Measurements from ENCODE around the gene TSC22D4.
"Not testable (repeated sequence)": the region's sequence is repeated elsewhere in the genome, so short reads cannot be mapped to it uniquely, and the experiment has no call there.

Gene TSC22D4

DNA sequence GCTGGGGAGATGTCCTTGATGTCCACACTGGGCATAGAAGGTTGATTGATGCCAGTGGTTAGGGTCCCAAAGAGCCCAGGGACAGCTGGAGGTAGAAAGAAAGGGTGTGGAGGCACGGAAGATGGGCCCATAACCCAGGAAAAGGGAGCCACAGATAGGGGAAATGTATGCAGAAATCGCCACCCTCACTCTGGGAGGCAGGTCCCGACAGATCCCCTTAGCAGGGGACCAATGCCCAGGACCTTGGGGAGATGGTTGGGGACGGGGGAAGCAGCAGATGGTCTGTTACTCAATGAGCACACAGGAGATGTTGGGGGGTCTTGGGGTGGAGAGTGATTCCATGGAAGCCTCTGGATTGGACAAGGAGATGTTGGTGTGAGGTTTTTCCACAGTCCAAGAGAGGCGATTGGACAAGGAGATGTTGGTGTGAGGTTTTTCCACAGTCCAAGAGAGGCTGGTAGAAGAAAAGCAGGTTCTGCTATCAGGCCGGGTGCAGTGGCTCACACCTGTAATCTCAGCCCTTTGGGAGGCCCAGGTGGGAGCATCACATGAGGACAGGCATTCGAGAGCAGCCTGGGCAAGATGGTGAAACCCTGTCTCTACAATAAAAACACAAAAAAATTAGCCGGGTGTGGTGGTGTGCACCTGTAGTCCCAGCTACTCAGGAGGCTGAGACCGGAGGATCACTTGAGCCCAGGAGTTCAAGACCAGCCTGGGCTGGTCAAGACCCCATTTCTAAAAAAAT lies 35.7 kb downstream of the TSC22D4 start:
- peak overlapping the region; percentile 60 for H3K27ac ChIP-seq

DNA sequence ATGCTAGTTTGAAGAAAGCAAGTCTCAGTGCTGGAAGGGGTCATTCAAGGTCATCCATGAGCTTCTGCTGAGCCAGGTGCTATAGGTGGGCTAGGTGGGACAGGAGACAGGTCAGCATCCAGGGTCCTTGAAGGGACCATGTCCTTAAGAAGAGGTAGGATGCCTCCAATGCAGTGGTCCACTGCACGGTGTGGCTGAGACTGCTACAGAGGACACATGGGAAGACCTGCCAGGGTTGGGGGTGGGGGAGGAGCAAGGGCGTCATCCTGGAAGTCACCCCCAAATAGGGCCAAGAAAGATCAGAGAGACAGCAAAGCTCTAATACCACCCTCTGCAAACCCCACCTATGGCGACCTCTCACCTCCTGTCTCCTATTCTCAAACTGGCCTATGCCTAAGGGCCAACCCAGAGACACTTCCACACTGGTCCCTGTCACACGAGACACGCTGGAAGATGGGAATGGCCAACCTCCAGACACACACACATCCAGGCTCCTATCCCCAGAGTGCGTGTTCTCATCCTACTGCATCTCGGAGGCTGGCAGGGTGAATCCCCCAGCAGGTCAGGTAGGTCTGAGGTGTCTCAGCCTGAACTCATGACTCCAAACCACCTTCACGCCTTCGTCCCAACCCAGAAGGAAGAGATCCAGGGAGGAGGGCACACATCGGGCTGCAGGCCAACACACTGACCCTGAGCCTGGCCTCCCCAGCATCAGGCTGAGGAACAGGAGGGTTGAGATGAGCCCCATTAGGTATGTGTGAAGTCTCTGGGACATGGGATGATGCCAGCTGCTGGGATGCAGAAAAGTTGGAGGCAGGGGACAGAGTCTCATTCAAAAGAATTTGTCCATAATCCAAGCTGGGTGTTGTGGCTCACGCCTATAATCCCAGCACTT lies 37.1 kb downstream of the TSC22D4 start:
- TF ChIP-seq, protein P1, sequence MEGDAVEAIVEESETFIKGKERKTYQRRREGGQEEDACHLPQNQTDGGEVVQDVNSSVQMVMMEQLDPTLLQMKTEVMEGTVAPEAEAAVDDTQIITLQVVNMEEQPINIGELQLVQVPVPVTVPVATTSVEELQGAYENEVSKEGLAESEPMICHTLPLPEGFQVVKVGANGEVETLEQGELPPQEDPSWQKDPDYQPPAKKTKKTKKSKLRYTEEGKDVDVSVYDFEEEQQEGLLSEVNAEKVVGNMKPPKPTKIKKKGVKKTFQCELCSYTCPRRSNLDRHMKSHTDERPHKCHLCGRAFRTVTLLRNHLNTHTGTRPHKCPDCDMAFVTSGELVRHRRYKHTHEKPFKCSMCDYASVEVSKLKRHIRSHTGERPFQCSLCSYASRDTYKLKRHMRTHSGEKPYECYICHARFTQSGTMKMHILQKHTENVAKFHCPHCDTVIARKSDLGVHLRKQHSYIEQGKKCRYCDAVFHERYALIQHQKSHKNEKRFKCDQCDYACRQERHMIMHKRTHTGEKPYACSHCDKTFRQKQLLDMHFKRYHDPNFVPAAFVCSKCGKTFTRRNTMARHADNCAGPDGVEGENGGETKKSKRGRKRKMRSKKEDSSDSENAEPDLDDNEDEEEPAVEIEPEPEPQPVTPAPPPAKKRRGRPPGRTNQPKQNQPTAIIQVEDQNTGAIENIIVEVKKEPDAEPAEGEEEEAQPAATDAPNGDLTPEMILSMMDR (IDR thresholded peaks at IDR 0.05), result no peak
- H3K36me3 ChIP-seq (ENCODE audit: control insufficient read depth, insufficient read depth, low read length), result no peaks in the 10 kb centered on the region
- peaks cover 3% of the 10 kb centered on the region for H3K4me1 ChIP-seq
- no peaks in the 10 kb centered on the region for H3K79me2 ChIP-seq
- no peak overlapping the region for H3K9ac ChIP-seq
- H3K9me3 ChIP-seq (ENCODE audit: control insufficient read depth, low read length), result no peaks in the 10 kb centered on the region
- no peaks in the 10 kb centered on the region for H3K27me3 ChIP-seq (ENCODE audit: control insufficient read depth, insufficient read depth, low read length)
- no peak overlapping the region for H3K4me2 ChIP-seq (ENCODE audit: low read length)
- no peak overlapping the region for H3K4me3 ChIP-seq (ENCODE audit: low read depth, low read length)
- H2AFZ ChIP-seq, result no peak overlapping the region
- peak overlapping the region; percentile 15 for H3K27ac ChIP-seq

More for the DNA sequence above, 35.7 kb downstream of the TSC22D4 start:
- H3K4me2 ChIP-seq (ENCODE audit: low read length), result no peak overlapping the region
- H2AFZ ChIP-seq, result no peak overlapping the region
- no peaks in the 10 kb centered on the region for H3K9me3 ChIP-seq (ENCODE audit: control insufficient read depth, low read length)
- H3K4me1 ChIP-seq, result peaks cover 3% of the 10 kb centered on the region
- no peaks in the 10 kb centered on the region for H3K79me2 ChIP-seq
- no peaks in the 10 kb centered on the region for H3K27me3 ChIP-seq (ENCODE audit: control insufficient read depth, insufficient read depth, low read length)
- TF ChIP-seq, protein P1 (IDR thresholded peaks at IDR 0.05), result no peak
- H3K36me3 ChIP-seq (ENCODE audit: control insufficient read depth, insufficient read depth, low read length), result no peaks in the 10 kb centered on the region
- H3K4me3 ChIP-seq (ENCODE audit: low read depth, low read length), result no peak overlapping the region
- H3K9ac ChIP-seq, result no peak overlapping the region

DNA sequence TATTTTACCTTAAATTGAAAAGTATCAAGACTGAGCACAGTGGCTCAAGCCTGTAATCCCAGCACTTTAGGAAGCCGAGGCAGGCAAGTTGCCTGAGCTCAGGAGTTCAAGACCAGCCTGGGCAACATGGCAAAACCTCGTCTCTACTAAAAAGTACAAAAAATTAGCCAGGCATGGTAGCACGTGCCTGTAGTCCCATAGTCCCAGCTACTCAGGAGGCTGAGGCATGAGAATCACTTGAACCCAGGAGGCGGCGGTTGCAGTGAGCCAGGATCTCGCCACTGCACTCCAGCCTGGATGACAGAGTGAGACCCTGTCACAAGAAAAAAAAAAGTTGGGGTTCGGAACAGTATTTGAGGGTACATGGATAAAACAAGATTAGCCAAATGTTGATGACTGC lies 39.8 kb downstream of the TSC22D4 start:
- not testable (repeated sequence) for H3K27ac ChIP-seq

DNA sequence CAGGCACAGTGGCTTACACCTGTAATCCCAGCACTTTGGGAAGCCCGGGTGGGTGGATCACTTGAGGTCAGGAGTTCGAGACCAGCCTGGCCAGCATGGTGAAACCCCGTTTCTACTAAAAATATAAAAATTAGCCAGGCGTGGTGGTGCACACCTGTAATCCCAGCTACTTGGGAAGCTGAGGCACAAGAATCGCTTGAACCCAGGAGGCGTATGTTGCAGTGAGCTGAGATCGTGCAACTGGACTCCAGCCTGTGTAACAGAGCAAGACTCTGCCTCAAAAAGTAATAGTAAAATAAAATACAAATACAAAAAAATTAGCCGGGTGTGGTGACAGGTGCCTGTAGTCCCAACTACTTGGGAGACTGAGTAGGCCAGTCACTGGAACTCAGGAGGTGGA lies 40.3 kb downstream of the TSC22D4 start:
- not testable (repeated sequence) for H3K4me1 ChIP-seq; H3K79me2 ChIP-seq; H2AFZ ChIP-seq; H3K27ac ChIP-seq; H3K9ac ChIP-seq; H3K4me3 ChIP-seq (ENCODE audit: low read depth, low read length); H3K4me2 ChIP-seq (ENCODE audit: low read length); H3K9me3 ChIP-seq (ENCODE audit: control insufficient read depth, low read length); H3K27me3 ChIP-seq (ENCODE audit: control insufficient read depth, insufficient read depth, low read length); H3K36me3 ChIP-seq (ENCODE audit: control insufficient read depth, insufficient read depth, low read length)

More for the DNA sequence above, 39.8 kb downstream of the TSC22D4 start:
- not testable (repeated sequence) for H3K4me1 ChIP-seq; H3K4me3 ChIP-seq (ENCODE audit: low read depth, low read length); H3K36me3 ChIP-seq (ENCODE audit: control insufficient read depth, insufficient read depth, low read length); H2AFZ ChIP-seq; H3K9me3 ChIP-seq (ENCODE audit: control insufficient read depth, low read length); H3K9ac ChIP-seq; H3K27me3 ChIP-seq (ENCODE audit: control insufficient read depth, insufficient read depth, low read length); H3K79me2 ChIP-seq; H3K4me2 ChIP-seq (ENCODE audit: low read length)

DNA sequence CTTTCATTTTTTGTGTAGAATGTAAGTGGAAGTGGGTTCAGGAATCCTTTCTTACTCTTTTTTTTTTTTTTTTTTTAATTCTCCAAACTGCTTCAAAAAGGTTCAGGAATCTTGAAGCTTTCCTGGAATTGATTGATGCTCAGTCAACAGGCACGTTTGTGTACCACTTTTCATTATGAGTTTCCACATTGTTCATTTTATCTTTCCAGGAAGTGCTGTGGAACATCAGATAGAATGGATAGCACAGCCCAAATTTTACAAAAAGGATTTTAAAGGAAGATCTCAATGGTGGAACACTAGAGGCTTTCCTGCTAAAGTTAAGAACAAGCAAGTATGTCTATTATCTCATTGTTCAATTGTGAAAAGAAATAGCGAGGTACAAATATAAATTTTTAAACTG lies 40.8 kb downstream of the TSC22D4 start:
- Histone ChIP-seq H3K36me3 (ENCODE audit: control insufficient read depth, insufficient read depth, low read length) (no peaks in the 10 kb centered on the region), H3K4me1 (peaks cover 12% of the 10 kb centered on the region), H3K4me3 (ENCODE audit: low read depth, low read length) (no peak overlapping the region), H3K9me3 (ENCODE audit: control insufficient read depth, low read length) (no peaks in the 10 kb centered on the region), H3K9ac (no peak overlapping the region), H3K27ac (no peak overlapping the region), H3K4me2 (ENCODE audit: low read length) (no peak overlapping the region), H2AFZ (no peak overlapping the region), H3K27me3 (ENCODE audit: control insufficient read depth, insufficient read depth, low read length) (no peaks in the 10 kb centered on the region), H3K79me2 (peaks cover 4% of the 10 kb centered on the region)
- TF ChIP-seq, protein P1 (IDR thresholded peaks at IDR 0.05), result no peak

Measured in parathyroid adenoma (tissue), 2 donors.